Naive thymus-derived CD8-positive, alpha-beta T cell (primary cell): ENCODE data around the gene TUBA1A. TPM values are rescaled to one million over a fixed set of nuclear protein-coding genes. Genes with fewer than 3 reads are reported as not detected.
"Not testable (repeated sequence)": the region's sequence is repeated elsewhere in the genome, so short reads cannot be mapped to it uniquely, and the experiment has no call there.

Experiments
- ATAC-seq, 2 donors: fragments of 150-1000 bp; cut with Tn5 transposase in 1 of 2; sonication (Bioruptor Pico), chemical (Tn5 transposase) in 1 of 2; 1 replicate in 1 of 2; 2 replicates in 1 of 2; pipeline ENCODE4 v1.10.0; 2021; ENCODE audit warnings: mild to moderate bottlenecking in 2 of 2, moderate library complexity in 2 of 2
- POLR2A ChIA-PET: fragments of 350-600 bp; sonication (Branson Sonifier 250); formaldehyde crosslinking; loops from one replicate; lab custom pipeline; 2021; ENCODE audit warnings: antibody characterized with exemption; lab: Charles Lee
- DNase-seq, 10 donors: peaks; one replicate each; pipeline versions ENCODE4 v3.0.0 to v3.0.0-alpha.2; 2020 to 2022
- H3K27ac Mint-ChIP-seq, 10 donors: one replicate each; pipeline ENCODE4 v1.8.0; 2020 to 2022; ENCODE audit warnings: mild to moderate bottlenecking in 10 of 10, mixed read lengths in 10 of 10, moderate library complexity in 4 of 10, inconsistent platforms in 1 of 10
- H3K27me3 Mint-ChIP-seq, 5 donors: one replicate each; pipeline ENCODE4 v1.8.0; 2021 to 2022; ENCODE audit warnings: mixed read lengths in 5 of 5
- H3K36me3 Mint-ChIP-seq, 3 donors: one replicate each; pipeline ENCODE4 v1.8.0; 2020 to 2022; ENCODE audit warnings: mixed read lengths in 3 of 3, mild to moderate bottlenecking in 2 of 3, inconsistent platforms in 1 of 3
- H3K4me1 Mint-ChIP-seq, 4 donors: one replicate each; pipeline ENCODE4 v1.8.0; 2021 to 2022; ENCODE audit warnings: mixed read lengths in 4 of 4
- H3K4me3 Mint-ChIP-seq, 10 donors: one replicate each; pipeline ENCODE4 v1.8.0; 2020 to 2022; ENCODE audit warnings: mild to moderate bottlenecking in 10 of 10, mixed read lengths in 10 of 10, moderate library complexity in 6 of 10, inconsistent platforms in 1 of 10
- H3K9me3 Mint-ChIP-seq, 9 donors: one replicate each; pipeline ENCODE4 v1.8.0; 2020 to 2022; ENCODE audit warnings: mixed read lengths in 9 of 9, mild to moderate bottlenecking in 3 of 9, inconsistent platforms in 1 of 9, moderate library complexity in 1 of 9
- polyA plus RNA-seq, 3 donors: library from polyadenylated mRNA; unstranded; fragments of 300-500 nt; fragmentation: Illumina TruSeq; gene quantifications; one replicate each; pipeline ENCODE4 v1.2.3, GENCODE V29; 2021
- total RNA-seq, 8 experiments: library from RNA in 2 of 8; stranded (reverse) in 2 of 8; gene quantifications; one replicate each; pipeline ENCODE4 v1.2.3 and lab custom pipeline; 2021 to 2026

TUBA1A gene
- total and polyA plus RNA-seq, 5 experiments from 2014 or later, result 93.5 to 168 (median 139) TPM

GRCh38 chr12:49138587-49138986 is 50.3 kb downstream of the TUBA1A start:
- Mint-ChIP-seq H3K36me3 (no peaks in the 10 kb centered on the region), H3K27ac (no peak overlapping the region), H3K27me3 (no peaks in the 10 kb centered on the region), H3K9me3 (no peaks in the 10 kb centered on the region), H3K4me1 (peaks cover 4 to 7% (median 5%) of the 10 kb centered on the region in 4 donors), H3K4me3 (no peak overlapping the region)
- ATAC-seq (no peak), DNase-seq (no peak)
- POLR2A ChIA-PET, result interaction anchor here (0.7 kb wide), 1 partner anchor 498 kb away, joined by 3 read pairs; no protein-coding TSS in a partner anchor

- no peaks in the 10 kb centered on the region for H3K27me3 Mint-ChIP-seq
- peaks cover 1 to 15% (median 8%) of the 10 kb centered on the region in 4 donors for H3K4me1 Mint-ChIP-seq
- no peaks in the 10 kb centered on the region for H3K9me3 Mint-ChIP-seq
- H3K27ac Mint-ChIP-seq, result no peak overlapping the region
- no peak overlapping the region for H3K4me3 Mint-ChIP-seq
- ATAC-seq, result no peak
- POLR2A ChIA-PET, result interaction anchor here (0.6 kb wide), 1 partner anchor 197 kb away, joined by 4 read pairs; no protein-coding TSS in a partner anchor
- no peak for DNase-seq
- no peaks in the 10 kb centered on the region for H3K36me3 Mint-ChIP-seq
These were observed 51.4 kb downstream of the TUBA1A start for GRCh38 chr12:49137476-49137875.

- H3K27me3 Mint-ChIP-seq, DNase-seq, H3K36me3 Mint-ChIP-seq, H3K4me3 Mint-ChIP-seq, ATAC-seq, H3K27ac Mint-ChIP-seq, H3K9me3 Mint-ChIP-seq: not testable (repeated sequence)
- POLR2A ChIA-PET, result interaction anchor here (0.7 kb wide), 1 partner anchor 10 kb away, joined by 3 read pairs; no protein-coding TSS in a partner anchor
- H3K4me1 Mint-ChIP-seq, result peaks cover 3 to 20% (median 12%) of the 10 kb centered on the region in 4 donors
These were observed 51.9 kb downstream of the TUBA1A start for GRCh38 chr12:49136997-49137396.

Other genes with a start within 250 kb of the TUBA1A start
- 10 to 100 TPM; 55.3 to 57.3 TPM for gene ARF3, start 231.6 kb downstream of the TUBA1A start, total RNA-seq
- 10 to 100 TPM; 19.5 to 24.4 (median 21.8) TPM for gene ARF3, start 231.6 kb downstream of the TUBA1A start, polyA plus RNA-seq
- 1 to 10 TPM; 3.0 to 3.3 TPM for gene WNT10B, start 217.3 kb downstream of the TUBA1A start, total RNA-seq
- under 1 TPM in 1 of 3 donors, not detected in 2; 0.29 TPM for gene WNT10B, start 217.3 kb downstream of the TUBA1A start, polyA plus RNA-seq
- under 1 TPM; 0.33 to 0.52 TPM for gene WNT1, start 210.8 kb downstream of the TUBA1A start, total RNA-seq
- 1 to 10 TPM in 1 of 3 donors, under 1 TPM in 2; 0.23 to 1.2 (median 0.49) TPM for gene WNT1, start 210.8 kb downstream of the TUBA1A start, polyA plus RNA-seq
- under 1 TPM; 0.14 to 0.18 TPM for gene DDN, start 189.7 kb downstream of the TUBA1A start, total RNA-seq
- gene DDN, start 189.7 kb downstream of the TUBA1A start, polyA plus RNA-seq, result not detected
- gene PRKAG1, start 170.3 kb downstream of the TUBA1A start, total RNA-seq, result 10 to 100 TPM; 47.5 to 49.5 TPM
- 10 to 100 TPM; 29.2 to 39.5 (median 33.0) TPM for gene PRKAG1, start 170.3 kb downstream of the TUBA1A start, polyA plus RNA-seq
- 100 to 1,000 TPM; 130 to 134 TPM for gene KMT2D, start 128.3 kb downstream of the TUBA1A start, total RNA-seq
- gene KMT2D, start 128.3 kb downstream of the TUBA1A start, polyA plus RNA-seq, result 10 to 100 TPM in 2 of 3 donors, 1 to 10 TPM in 1; 1.5 to 28.5 (median 10.5) TPM
- 1 to 10 TPM; 3.6 to 4.3 TPM for gene RHEBL1, start 119.1 kb downstream of the TUBA1A start, total RNA-seq
- gene RHEBL1, start 119.1 kb downstream of the TUBA1A start, polyA plus RNA-seq, result 1 to 10 TPM; 3.0 to 3.6 (median 3.4) TPM
- gene DHH, start 94.3 kb downstream of the TUBA1A start, total RNA-seq, result under 1 TPM; 0.27 to 0.47 TPM
- not detected for gene DHH, start 94.3 kb downstream of the TUBA1A start, polyA plus RNA-seq
- gene LMBR1L, start 78.2 kb downstream of the TUBA1A start, total RNA-seq, result 100 to 1,000 TPM; 253 to 270 TPM
- gene LMBR1L, start 78.2 kb downstream of the TUBA1A start, polyA plus RNA-seq, result 10 to 100 TPM; 34.0 to 45.8 (median 34.6) TPM
- 100 to 1,000 TPM; 157 to 161 TPM for gene TUBA1B, start 57.7 kb downstream of the TUBA1A start, total RNA-seq
- gene TUBA1B, start 57.7 kb downstream of the TUBA1A start, polyA plus RNA-seq, result 100 to 1,000 TPM; 277 to 339 (median 333) TPM
- gene TUBA1C, start 76.0 kb upstream of the TUBA1A start, total RNA-seq, result 10 to 100 TPM; 22.7 to 23.5 TPM
- gene TUBA1C, start 76.0 kb upstream of the TUBA1A start, polyA plus RNA-seq, result 10 to 100 TPM; 17.5 to 25.4 (median 24.3) TPM
- not detected for gene PRPH, start 106.1 kb upstream of the TUBA1A start, total RNA-seq
- gene PRPH, start 106.1 kb upstream of the TUBA1A start, polyA plus RNA-seq, result not detected
- 1 to 10 TPM in 1 of 2 experiments, under 1 TPM in 1; 0.62 to 1.7 TPM for gene TROAP, start 134.2 kb upstream of the TUBA1A start, total RNA-seq
- under 1 TPM in 1 of 3 donors, not detected in 2; 0.24 TPM for gene TROAP, start 134.2 kb upstream of the TUBA1A start, polyA plus RNA-seq
- gene C1QL4, start 148.1 kb upstream of the TUBA1A start, total RNA-seq, result not detected
- gene C1QL4, start 148.1 kb upstream of the TUBA1A start, polyA plus RNA-seq, result not detected
- not detected for gene DNAJC22, start 157.8 kb upstream of the TUBA1A start, total RNA-seq
- not detected for gene DNAJC22, start 157.8 kb upstream of the TUBA1A start, polyA plus RNA-seq
- 1 to 10 TPM; 5.9 to 6.3 TPM for gene SPATS2, start 178.4 kb upstream of the TUBA1A start, total RNA-seq
- 1 to 10 TPM; 2.7 to 5.7 (median 3.9) TPM for gene SPATS2, start 178.4 kb upstream of the TUBA1A start, polyA plus RNA-seq